GM18508 (cell line): ENCODE data around the gene OSCAR.
"Not testable (repeated sequence)": the region's sequence is repeated elsewhere in the genome, so short reads cannot be mapped to it uniquely, and the experiment has no call there.

Source experiments
- ATAC-seq: cut with Tn5 transposase; IDR thresholded peaks from one replicate; pipeline ENCODE4 v1.9.1; 2021; ENCODE audit warnings: moderate number of reproducible peaks; ENCODE audit not compliant: insufficient read depth, unreplicated experiment

OSCAR gene

DNA sequence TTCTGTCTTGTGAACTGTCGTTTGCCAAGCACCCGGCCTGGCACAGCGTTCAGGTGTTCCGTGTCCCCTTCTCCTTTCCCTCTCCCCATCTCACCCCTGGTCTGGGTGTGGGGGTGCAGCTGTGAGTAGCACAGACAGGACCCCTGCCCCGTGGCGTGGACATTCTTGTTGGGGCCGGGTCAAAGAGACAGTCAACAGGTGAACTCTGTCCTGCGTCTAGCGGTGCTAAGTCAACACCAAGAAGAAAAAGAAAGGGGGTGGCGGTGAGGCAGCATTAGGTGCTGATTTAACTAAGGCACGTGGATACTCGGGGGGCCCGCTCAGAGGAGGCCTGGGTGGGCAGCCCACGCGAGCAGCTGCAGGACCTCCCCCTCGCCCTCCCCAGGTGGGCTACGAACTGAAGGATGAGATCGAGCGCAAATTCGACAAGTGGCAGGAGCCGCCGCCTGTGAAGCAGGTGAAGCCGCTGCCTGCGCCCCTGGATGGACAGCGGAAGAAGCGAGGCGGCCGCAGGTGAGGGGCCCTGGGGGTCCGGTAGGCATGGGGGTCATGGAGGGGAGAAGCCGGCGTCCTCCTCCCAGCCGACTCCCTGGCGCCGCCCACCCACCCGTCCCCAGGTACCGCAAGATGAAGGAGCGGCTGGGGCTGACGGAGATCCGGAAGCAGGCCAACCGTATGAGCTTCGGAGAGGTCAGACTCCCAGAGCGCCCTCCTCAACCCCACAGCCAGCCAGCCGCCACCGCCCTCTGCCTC, 27.3 kb upstream of the OSCAR start:
- ATAC-seq: no peak

- no peak for ATAC-seq
These were observed 25.1 kb upstream of the OSCAR start for GRCh38 chr19:54125713-54126112.

- no peak for ATAC-seq
These were observed 23.8 kb upstream of the OSCAR start for GRCh38 chr19:54124393-54124792.

GRCh38 chr19:54123682-54124081, 23.1 kb upstream of the OSCAR start:
- no peak for ATAC-seq

DNA sequence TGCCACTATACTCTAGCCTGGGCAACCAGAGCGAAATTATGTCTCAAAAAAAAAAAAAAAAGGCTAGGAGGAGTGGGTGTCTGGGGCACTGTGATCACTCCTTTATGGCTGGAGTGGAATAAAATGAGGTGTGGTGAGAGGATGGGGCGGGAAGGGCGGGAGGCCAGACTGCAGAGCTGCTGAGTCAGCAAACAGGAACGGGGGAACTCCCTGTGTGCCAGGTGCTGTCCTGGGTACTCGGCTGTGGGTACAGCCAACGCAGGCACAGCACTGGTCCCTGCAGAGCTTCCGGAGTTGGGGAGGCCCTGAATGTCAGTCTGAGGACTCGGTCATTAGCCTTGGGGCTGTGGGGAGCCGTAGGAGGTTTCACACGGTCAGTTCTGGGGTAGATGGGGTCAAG, 20.7 kb upstream of the OSCAR start:
- no peak for ATAC-seq

- ATAC-seq: peak; percentile 73
These were observed 14.8 kb upstream of the OSCAR start, which contains the start of the genes PRPF31 and TFPT for GRCh38 chr19:54115109-54116063. Gene PRPF31 (plus strand): TSS chr19:54115754. CDS start chr19:54118279, 2,525 bp downstream. Gene TFPT (minus strand): TSS chr19:54115657. CDS start chr19:54115269, 388 bp downstream.

- ATAC-seq: no peak
These were observed 13.9 kb upstream of the OSCAR start for GRCh38 chr19:54114340-54115108.

DNA sequence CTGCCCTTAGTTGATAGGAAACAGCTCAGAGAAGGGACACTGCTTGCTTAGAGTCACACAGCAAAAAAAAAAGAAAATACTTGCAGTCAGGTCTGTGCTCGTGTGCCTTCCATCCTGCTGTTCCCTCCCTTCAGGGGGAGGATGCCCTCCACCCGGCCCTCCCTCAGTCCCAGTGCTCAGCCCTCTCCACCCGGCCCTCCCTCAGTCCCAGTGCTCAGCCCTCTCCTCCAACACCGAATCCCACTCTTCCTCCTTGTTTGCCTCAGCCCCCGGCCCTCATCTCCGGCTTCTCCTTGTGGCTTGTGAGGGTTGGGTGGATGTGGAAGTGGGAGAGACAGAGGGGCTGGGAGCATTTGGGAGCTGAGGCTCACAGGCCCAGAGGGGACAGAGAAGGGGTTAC, 9.0 kb upstream of the OSCAR start:
- no peak for ATAC-seq

DNA sequence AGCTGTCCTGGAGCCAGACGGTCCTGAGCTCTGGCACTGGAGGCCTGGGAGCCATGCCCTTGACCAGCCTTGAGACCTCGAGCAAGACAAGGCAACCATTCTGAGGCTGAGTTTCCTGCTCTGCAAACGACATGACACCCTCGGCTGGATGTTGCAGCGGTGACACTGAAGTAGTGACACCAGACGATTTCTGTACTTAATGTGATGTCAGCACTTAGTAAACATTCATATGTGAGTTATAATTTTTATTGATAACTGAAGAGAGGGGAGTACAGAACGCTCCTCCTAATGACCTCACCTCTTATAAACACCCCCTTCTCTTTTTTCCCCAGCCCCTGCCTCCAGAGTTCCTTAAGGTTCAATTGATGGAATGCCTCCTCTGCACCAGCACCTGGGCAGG, 7.9 kb upstream of the OSCAR start:
- no peak for ATAC-seq

- ATAC-seq: no peak
These were observed 7.4 kb upstream of the OSCAR start for GRCh38 chr19:54107876-54108490.

DNA sequence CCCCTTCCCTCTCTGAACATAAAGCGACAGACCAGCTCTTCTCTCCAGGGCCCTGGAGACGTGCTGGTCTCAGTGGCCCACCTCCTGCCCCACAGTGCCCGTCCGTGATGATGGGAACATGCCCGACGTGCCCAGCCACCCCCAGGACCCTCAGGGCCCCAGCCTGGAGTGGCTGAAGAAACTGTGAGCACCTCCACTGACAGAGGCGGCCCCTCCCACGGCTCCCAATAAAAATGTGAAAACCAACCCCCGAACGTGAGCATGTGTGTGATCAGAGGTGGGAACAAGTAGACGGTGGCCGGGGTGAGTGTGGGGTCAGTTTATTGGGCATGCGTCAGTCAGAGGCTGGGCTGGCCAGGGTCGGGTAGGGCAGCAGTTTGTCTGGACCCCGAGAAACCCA, 6.1 kb upstream of the OSCAR start:
- ATAC-seq: no peak

- no peak for ATAC-seq
These were observed 5.2 kb upstream of the OSCAR start for GRCh38 chr19:54105796-54106195.

DNA sequence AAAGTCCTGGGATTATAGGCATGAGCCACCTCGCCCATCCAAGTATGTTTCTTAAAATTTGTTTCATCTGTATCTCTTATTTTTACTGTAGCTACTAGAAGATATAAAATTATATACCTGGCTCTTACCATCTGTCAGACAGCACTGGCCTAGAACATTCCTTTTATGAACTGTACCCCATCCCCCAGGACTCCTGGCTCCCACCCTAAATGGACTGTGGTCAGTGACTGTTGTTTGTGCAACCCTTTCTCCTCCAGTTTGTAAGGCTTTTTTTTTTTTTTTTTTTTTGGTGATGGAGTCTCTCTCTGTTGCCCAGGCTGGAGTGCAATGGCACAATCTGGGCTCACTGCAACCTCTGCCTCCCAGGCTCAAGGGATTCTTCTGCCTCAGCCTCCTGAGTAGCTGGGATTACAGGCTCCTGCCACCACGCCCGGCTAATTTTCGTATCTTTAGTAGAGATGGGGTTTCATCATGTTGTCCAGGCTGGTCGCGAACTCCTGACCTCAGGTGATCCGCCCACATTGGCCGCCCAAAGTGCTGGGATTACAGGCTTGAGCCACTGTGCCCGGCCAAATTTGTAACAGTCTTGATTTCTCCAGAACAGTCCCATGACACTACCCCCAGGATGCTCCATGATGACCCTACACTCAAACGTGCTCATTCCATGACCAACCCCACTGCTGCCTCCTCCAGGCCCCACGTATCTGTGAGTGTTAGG, 4.6 kb upstream of the OSCAR start:
- no peak for ATAC-seq

DNA sequence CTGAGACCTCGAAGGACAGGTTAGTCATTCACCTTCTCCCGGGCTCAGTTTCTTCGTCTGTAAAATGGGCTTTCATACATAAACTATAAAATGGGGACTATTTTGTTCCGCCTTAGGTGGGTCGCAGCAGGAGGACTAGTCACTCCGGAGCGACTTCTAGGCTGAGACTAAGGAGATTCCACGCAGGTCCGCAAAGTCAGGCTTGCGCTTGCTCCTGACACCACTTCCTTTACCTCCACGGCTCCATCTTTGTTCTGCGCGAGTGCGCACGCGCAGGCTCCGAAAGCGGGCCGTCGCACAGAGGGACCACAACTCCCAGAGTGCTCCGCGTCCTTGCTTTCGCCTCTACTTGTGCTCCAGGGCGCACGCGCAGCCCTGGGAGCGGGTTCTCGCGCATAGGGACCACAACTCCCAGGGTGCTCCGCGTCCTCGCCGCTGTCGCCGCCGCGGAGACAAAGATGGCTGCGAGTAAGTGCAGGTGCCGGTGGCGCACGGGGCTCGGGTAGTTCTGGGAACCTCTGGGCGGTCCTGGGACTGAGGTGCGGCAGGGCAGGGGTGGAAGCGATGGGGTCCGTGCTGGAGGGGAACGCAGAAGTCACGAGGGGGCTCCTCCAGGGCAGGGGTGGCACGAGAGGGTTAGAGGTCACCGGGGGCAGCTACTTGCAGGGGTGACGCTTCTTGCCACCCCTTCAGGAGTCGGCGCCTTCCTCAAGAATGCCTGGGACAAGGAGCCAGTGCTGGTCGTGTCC, 2.0 kb upstream of the OSCAR start, which contains the start of gene NDUFA3:
Gene NDUFA3 (plus strand): TSS at position 435 of the 749 bp plus-strand sequence. CDS start 24 bp downstream, at position 459.
- peak; percentile 87 for ATAC-seq

DNA sequence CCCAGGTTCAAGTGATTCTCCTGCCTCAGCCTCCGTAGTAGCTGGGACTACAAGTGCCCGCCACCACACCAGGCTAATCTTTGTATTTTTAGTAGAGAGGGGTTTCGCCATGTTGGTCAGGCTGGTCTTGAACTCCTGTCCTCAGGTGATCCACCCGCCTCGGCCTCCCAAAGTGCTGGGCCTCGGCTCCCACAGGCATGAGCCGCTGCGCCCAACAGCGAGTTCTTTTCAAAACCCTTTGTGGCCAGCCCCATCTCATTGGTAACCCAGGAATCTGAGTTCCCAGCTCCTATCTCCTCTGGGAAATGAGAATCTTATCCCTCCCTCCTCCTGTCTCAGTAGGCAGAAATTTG, 724 bp downstream of the OSCAR start:
- ATAC-seq: not testable (repeated sequence)

- no peak for ATAC-seq
These were observed 1.3 kb downstream of the OSCAR start for GRCh38 chr19:54099190-54099902.

- ATAC-seq: no peak
These were observed 3.9 kb downstream of the OSCAR start for GRCh38 chr19:54096617-54097106.
